ENCODE data around the gene KPNA4.

The KPNA4 gene

GRCh38 chr3:160501325-160501724 lies 64.0 kb downstream of the KPNA4 start:
- no peak for DNase-seq (ENCODE audit: low read depth in 2 of 2)

GRCh38 chr3:160498202-160498601 lies 67.2 kb downstream of the KPNA4 start:
- no peak for DNase-seq (ENCODE audit: low read depth in 2 of 2)
- H3K4me3 ChIP-seq (replicated peaks in 1 of 2; ENCODE audit: low read depth in 2 of 2, low read length in 2 of 2): no peak overlapping the region
- no peak for TF ChIP-seq CTCF (IDR thresholded peaks at IDR 0.05; ENCODE audit: low read depth, low read length)

More at GRCh38 chr3:160501325-160501724, 64.0 kb downstream of the KPNA4 start:
- TF ChIP-seq CTCF (IDR thresholded peaks at IDR 0.05; ENCODE audit: low read depth, low read length): no peak
- H3K4me3 ChIP-seq (replicated peaks in 1 of 2; ENCODE audit: low read depth in 2 of 2, low read length in 2 of 2): no peak overlapping the region

GRCh38 chr3:160490166-160490565 lies 75.2 kb downstream of the KPNA4 start:
- TF ChIP-seq CTCF (IDR thresholded peaks at IDR 0.05; ENCODE audit: low read depth, low read length): no peak

GRCh38 chr3:160486459-160486869 lies 78.9 kb downstream of the KPNA4 start:
- DNase-seq (ENCODE audit: low read depth in 2 of 2): peak; percentile 76 to 80
- peak; percentile 35 for TF ChIP-seq CTCF (IDR thresholded peaks at IDR 0.05; ENCODE audit: low read depth, low read length)
- no peak overlapping the region for H3K4me3 ChIP-seq (replicated peaks in 1 of 2; ENCODE audit: low read depth in 2 of 2, low read length in 2 of 2)

More at GRCh38 chr3:160490166-160490565, 75.2 kb downstream of the KPNA4 start:
- DNase-seq (ENCODE audit: low read depth in 2 of 2): no peak
- H3K4me3 ChIP-seq (replicated peaks in 1 of 2; ENCODE audit: low read depth in 2 of 2, low read length in 2 of 2): no peak overlapping the region

- H3K4me3 ChIP-seq (replicated peaks in 1 of 2; ENCODE audit: low read depth in 2 of 2, low read length in 2 of 2): no peak overlapping the region
- DNase-seq (ENCODE audit: low read depth in 2 of 2): no peak
- TF ChIP-seq CTCF (IDR thresholded peaks at IDR 0.05; ENCODE audit: low read depth, low read length): no peak
These were observed 82.6 kb downstream of the KPNA4 start for GRCh38 chr3:160482796-160483195.

- no peak overlapping the region for H3K4me3 ChIP-seq (replicated peaks in 1 of 2; ENCODE audit: low read depth in 2 of 2, low read length in 2 of 2)
- TF ChIP-seq CTCF (IDR thresholded peaks at IDR 0.05; ENCODE audit: low read depth, low read length): no peak
- DNase-seq (ENCODE audit: low read depth in 2 of 2): no peak
These were observed 83.5 kb downstream of the KPNA4 start for GRCh38 chr3:160481856-160482255.

- TF ChIP-seq CTCF (IDR thresholded peaks at IDR 0.05; ENCODE audit: low read depth, low read length): no peak
- H3K4me3 ChIP-seq (replicated peaks in 1 of 2; ENCODE audit: low read depth in 2 of 2, low read length in 2 of 2): no peak overlapping the region
- peak in 1 of 2 donors; percentile 26 for DNase-seq (ENCODE audit: low read depth in 2 of 2)
These were observed 84.4 kb downstream of the KPNA4 start for GRCh38 chr3:160480931-160481330.
